Posterior vena cava (tissue), 2 donors: ENCODE measurements around the gene TIMP2. TPM values are rescaled to one million over a fixed set of nuclear protein-coding genes. Genes with fewer than 3 reads are reported as not detected.

ENCODE experiments used
- DNase-seq: peaks from one replicate; pipeline ENCODE4 v3.0.0-alpha.2; 2020; ENCODE audit warnings: low spot score
- intact Hi-C, 2 donors: fragments of 100-400 bp; cut with DNase I; formaldehyde crosslinking; loops; one replicate each; pipeline versions ENCODE4 v1.14.1 to v1.14.2; 2022 to 2023
- total RNA-seq, 2 donors: library from RNA; stranded (reverse); fragmentation: NEBNext Ultra II Directional; extraction: Animal tissue kit (Norgen Biotek cat#: 25700); gene quantifications; one replicate each; pipeline ENCODE4 v1.2.1, GENCODE V29; 2021
- donor health status: DM: yes; HTN: yes; CAD: no.
- donor health status: DM: yes; HTN: yes; CAD: no.

Gene TIMP2
- total RNA-seq, 2 donors from 2014 or later: 484 to 701 TPM

DNA sequence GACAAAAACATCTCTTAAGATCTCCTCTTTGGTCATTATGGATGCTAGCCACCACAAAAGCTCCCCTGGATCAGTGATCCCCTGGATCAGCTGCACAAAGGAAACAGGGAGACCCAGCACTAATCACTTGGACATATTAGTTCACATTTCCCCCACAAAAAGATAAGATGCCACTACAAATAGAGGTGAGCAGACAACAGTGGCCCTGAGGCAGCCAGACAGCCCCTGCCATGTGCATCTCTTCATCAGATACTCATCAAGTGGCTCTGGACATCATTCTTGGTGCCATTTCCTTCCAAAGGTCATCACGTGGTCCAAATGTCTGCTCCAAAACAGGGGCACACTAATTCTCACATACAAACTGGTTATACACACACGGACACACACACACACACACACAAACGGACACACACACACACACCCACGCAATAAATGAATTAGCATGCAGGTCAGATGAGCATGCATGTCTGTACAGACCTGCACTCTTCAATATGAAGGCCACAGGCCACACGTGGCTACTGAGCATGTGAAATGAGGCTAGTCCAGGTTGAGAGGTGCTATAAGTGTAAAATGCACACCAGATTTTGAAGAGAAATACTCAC is 88.7 kb downstream of the TIMP2 start:
- DNase-seq: no peak
- intact Hi-C loops: no loop called here

DNA sequence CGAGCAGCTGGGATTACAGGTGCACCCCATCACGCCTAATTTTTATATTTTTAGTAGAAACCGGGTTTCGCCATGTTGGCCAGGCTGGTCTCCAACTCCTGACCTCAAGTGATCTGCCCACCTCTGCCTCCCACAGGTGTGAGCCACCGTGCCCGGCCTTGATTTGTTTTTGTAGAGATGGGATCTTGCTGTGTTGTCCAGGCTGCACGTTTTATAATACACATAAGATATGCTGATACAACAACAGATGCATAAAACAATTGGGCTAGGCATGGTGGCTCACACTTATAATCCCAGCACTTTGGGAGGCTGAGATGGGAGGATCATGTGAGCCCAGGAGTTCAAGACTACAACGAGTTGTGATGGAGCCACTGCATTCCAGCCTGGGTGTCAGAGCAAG is 90.6 kb downstream of the TIMP2 start:
- intact Hi-C loops: no loop called here
- peak; percentile 30 for DNase-seq

DNA sequence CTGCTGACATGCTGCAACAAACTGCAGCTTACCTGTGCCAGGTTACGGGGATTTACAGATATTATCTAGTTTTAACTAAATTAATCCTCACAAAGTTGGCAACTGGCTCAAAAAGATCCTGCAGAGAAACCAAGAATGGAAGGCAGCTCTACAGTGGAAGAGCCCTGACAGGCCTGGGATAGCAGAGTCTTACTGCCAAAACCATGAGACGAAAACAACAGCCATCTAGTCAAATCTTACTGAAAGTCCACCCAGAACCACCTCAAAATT is 92.7 kb downstream of the TIMP2 start:
- no peak for DNase-seq
- intact Hi-C loops: no loop called here

DNA sequence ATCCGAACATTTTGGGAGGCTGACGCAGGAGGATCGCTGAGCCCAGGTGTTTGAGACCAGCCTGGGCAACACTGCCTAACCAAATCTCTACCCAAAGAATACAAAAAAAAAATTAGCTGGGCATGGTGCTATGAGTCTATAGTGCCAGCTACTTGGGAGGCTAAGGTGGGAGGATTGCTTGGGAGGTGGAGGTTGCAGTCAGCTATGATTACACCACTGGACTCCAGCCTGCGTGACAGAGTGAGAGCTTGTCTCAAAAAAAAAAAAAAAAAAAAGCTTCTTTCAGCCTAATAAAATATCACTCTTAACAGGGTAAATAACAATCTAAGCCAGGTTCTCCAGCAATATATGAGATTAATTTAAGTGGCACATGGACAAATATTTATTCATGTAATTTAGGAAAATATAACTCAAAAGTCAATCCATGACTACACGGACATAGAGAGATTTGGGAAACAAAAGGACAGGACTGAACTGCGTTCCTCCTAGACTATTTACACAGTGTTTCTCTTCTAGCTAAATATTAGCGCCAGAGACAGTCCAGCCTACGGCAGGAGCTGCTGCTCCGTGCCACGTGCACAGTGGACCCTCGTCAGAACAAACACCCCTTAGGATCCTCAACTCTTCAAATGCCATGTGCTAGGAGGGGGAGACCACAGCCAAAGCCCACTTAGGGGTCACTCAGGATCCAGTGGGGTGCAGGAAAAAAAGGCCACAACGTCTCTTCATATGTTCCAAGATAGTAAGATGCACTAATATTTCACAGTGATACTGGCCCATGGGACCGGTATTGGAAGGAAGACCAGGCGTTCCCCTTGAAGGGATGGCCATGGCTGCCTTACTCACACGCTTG is 93.3 kb downstream of the TIMP2 start:
- intact Hi-C loops: no loop called here
- DNase-seq: peak; percentile 42

DNA sequence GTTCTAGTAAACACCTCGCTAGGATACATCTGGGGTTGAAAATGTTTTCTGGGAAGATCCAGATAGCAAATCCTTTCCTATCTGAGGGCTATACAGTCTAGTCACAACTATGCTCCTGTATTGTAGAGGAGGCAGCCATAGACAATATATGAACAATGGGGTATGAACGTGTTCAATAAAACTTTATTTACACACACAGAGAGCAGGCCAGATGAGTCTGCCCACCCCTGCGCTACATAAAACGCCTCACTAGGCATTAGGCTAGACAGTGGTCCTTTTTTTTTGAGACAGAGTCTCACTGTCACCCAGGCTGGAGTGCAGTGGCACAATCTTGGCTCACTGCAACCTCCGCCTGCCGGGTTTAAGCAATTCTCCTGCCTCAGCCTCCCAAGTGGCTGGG is 95.7 kb downstream of the TIMP2 start:
- intact Hi-C loops: no loop called here
- no peak for DNase-seq

DNA sequence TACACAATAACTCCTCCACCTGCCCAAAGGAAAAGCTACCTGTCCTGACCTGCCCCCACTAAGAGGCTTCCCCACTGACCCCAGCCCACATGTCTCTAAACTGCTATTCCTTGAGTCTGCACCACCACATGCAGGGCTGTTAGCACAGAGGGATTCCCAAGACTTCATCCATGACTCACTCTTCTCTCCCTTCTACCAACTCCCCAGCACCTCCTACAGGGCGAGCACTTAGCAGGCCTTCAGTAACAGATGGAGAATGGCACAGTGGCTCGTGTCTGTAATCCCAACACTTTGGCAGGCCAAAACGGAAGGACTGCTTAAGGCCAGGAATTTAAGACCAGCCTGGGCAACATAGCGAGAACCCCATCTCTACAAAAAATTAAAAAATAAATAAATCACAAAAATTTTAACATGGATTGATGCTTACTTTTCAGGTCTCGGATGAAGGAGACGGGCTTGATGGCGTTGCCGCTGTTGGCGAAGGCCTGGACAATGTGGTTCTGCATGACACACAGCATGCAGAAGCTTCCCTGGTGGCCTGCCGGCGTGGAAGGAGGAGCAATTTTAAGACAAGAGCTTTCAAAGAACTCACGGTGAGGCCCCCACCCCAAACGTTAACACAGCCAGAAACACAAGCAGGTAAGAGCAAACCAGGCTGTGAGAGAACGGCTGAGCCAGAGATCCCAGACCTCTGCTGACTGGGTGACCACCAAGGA is 96.6 kb downstream of the TIMP2 start:
- intact Hi-C loops: no loop called here
- peak; percentile 46 for DNase-seq

DNA sequence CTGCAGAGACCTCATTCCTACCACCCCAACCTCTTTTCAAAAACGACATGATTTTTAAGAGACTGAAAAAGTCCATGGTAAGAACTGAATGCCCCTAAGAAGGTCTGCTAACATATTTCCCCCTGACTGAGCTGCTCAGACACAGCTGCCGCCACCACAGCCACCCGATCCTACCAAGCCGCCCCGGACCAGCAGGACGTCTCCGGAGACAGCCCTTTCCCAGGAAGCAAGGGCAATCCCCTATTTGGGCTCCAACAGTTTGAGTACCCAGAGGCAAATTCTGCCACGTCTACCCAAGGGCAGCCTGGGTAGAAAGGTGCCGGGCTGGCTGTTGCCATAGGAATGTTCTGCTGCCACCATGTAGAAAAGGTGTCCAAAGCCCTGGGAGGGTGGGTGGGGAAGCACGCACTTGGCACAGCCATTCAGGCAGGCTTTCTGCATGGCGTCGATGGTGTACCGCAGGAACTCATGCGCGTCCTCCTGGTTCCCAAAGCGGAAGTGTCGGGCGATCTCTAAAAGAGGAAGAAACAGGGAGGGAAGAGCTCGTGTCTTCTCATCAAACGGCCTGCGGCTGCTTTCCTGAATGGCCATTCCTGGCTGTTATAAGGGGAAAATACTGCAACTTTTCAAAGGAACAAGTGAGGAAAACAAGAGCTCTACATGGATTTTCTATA is 98.2 kb downstream of the TIMP2 start:
- intact Hi-C loops: no loop called here
- DNase-seq: peak; percentile 88

DNA sequence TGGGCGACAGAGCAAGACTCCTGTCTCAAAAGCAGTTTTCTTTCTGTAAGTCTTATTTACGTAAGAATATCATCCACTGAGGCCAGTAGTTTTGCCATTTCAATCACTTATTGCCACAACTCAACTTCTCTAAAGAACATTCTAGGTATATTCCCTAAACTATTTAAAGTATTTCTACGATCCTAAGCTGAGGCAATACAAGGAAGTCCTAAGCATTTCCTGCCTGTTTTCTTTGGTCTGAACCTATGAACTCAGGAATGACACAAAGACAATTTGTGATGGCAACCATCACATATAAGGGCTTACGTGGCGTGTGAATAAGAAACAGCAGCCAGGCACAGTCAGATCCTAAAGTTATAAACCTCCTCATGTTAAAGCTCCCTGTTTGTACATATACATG is 98.8 kb downstream of the TIMP2 start:
- DNase-seq: no peak
- intact Hi-C loops: no loop called here

DNA sequence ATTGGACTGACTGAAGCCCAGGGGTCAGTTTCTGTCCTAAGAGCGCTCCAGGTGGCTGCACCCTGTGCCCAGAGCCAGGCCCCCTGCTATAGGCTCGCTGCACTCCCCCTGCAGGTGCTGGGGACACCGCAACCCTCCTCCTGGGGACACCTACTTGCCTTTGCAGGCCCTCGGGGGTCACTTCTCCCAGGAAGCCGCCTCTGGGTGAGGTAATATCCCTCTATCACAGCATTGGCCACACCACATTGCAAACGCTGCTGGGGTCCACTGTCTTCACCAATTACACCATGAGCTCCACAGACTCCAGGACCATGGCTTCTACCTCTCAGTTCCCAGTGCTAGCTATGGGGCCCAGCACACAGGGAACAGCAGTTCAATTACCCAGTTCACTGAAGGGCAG is 99.5 kb downstream of the TIMP2 start:
- peak; percentile 41 for DNase-seq
- intact Hi-C loops: no loop called here

DNA sequence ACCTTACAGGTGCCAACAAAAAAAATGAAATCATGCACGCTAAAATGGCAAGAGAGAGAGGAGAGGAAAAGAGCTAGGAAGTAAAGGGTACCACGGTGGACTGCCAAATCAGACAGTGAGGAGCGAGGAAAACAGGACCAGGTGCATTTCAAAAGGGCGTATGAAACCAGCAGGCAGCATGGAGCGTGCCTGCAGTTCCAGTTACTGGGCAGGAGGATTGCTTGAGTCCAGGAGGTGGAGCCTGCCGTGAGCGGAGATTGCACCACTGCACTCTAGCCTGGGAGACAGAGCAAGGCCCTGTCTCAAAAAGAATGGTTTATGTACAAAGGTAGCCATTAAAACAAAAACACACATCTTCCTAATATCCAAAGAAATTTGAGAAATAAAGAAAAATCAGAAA is 100.9 kb downstream of the TIMP2 start:
- no peak for DNase-seq

DNA sequence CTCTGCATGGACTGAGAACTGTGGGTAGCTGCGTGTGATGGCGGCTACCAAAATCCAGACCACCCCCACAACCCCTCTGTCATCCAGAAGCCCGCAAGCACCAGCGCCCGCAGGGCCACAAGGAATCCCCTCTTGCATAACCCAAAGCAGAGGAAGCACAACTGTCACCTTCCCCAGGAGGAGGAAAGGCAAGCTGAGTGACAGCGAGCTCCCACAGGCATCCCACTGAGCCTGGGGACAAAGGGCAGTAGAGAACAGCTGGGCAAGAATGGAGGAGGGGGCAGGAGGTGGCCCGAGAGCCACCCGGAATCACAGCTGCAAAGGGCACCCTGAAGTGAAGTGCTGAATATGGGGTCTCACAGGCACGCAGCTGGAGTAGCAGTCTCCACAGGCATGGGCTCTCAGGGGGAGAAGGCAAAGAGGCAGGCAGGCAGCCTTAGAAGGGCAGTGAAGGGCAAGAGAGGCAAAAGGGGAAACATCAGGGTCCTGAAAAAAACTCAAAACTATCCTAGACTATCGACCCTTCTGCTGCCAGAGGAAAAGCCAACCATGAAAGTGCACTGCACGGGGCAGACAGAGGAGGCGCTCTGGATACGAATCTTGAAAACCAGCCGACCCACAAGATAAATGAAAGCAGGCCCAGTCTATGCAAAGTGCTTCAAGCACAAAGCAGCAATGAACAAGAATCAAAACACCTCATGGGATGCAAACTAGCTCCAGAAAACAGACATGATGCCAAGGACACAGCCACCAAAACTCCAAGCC is 101.7 kb downstream of the TIMP2 start:
- peak; percentile 71 for DNase-seq
- intact Hi-C loops: no loop called here

More for the DNA sequence above, 100.9 kb downstream of the TIMP2 start:
- intact Hi-C loops: no loop called here

DNA sequence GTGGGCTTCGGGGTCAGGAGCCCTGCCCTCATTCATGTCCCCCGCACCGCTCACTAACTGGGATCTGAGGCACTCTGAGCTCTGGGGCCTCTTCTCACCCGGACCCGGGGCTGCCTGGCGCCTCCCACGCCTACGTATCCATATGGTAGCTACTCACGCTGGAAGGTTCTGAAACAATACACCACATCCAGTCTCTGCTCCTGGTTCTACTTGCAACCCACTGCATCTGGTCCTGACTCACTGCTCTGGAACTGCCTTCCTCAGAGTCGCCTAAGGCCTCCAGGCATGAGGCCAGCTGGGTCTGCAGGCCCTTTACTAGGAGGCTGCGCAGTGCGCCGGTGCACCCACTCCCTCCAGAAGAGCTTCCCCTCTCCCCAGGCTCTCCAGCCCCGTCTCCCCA is 102.6 kb downstream of the TIMP2 start:
- peak; percentile 53 for DNase-seq
- intact Hi-C loops: no loop called here

DNA sequence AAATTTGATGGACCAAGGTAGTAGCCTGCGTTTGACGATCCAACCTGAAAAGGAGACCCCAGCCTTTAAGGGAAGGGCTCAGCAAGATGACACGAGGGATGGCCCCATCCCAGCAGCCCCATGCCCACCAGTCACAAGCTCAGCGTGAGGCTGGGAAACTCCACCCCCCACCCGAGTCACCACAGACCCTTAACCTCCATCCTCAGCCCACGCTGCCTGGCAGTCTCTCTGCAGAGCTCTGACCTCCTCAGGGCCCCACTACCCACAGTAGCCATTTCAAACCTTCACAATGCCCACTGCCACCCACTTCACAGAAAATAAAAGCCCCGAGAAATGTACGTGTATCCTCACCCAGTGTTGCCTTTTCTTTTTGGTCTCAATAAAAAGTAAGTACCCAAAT is 103.2 kb downstream of the TIMP2 start:
- peak; percentile 50 for DNase-seq
- intact Hi-C loops: no loop called here

DNA sequence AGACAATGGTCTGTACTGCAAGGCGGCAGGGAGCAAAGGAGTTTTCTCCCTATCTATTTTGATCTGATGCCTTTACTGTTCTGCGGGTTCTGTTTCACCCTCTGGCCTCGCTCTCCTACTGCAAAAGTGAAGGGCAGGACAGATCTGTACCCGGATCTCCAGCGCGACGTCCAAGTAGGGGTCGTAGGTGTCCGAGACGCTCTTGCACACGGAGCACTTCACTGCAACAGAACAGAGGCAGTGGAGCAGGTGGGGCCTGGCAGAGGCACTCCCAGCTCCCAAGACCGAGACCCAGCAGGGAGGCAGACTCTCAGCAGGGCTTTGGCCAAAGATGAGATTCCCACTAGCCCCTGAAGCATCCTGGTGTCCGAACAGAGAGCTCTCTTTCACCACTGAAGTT is 104.3 kb downstream of the TIMP2 start:
- DNase-seq: peak; percentile 66
- intact Hi-C loops: no loop called here

DNA sequence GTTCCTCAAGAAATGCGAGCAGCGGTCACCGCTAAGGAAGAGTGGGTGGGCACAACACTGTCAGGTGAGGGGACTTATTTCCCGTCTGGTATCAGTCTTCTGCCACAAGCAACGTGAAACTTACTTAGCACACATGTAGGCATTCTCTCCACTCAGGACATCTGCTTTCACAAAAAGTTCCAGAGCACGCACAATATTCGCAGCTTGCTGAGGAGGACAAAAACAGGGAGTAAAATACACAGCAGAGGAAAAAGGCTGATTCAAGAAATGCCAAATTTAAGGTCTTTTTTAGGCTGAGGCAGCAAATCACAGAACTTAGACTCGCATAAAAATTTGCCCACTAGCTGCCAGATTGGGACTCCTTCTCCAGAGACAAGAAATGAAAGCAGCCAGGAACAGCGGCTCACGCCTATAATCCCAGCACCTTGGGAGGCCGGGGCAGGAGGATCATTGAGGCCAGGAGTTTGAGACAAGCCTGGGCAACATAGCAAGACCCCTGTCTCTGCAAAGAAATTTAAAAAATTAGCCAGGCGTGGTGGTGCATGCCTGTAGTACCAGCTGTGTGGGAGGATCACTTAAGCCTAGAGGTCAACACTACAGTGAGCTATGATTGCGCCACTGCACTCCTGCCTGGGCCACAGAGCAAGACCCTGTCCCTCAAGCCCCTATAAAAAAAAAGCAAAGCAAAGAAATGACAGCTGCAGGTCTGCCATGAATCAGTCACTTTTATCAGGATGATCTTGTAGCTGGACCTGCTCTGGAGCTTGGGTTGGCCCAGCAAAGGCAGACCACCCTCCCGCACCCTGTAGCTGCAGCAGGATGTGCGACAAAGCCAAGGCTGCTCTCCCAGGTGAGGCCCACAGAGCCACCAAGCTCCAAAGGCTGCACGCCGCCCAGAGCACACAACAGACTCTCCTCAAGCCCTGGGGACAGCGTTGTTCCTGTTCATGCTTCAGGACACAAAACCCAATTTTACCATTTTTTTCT is 105.1 kb downstream of the TIMP2 start:
- intact Hi-C loops: no loop called here
- DNase-seq: peak; percentile 78

DNA sequence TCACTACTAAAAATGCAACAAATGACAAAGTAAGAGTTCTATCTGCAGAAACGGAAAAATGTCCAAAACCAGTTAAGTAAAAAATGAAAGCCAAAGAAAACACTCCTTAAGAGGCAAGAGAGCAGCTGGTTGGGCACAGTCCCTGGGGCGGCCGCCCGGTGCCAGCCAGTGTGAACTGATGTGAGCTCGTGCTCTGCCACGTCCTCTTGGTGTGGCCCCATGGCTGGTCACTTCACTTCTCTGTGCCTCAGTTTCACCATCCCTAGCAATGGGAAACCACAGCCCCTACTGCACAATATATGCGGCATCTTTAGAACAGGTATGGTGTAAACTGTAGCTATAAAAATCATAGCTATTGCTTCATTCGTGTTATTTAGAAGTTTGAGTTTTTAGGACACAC is 105.8 kb downstream of the TIMP2 start:
- intact Hi-C loops: no loop called here
- peak; percentile 74 for DNase-seq

DNA sequence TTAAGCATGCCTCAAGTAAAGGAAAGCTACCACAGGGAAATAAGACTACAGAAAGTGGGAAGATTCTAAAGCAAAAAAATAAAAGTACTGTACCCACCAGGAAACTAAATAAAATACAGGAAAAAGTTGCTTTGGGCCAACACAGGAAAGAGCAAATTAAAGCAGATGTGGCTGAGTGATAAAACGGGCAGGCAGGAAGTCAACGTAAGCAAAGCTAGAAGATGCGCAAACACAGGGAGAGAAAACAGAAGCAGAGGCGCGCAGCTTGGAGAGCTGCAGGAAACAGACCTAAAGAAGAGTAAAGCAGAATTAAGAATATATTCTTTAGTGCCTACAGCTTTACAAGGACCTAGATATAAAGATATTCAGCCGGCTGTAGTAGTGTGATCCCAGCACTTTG is 106.3 kb downstream of the TIMP2 start:
- intact Hi-C loops: no loop called here
- DNase-seq: peak; percentile 66

DNA sequence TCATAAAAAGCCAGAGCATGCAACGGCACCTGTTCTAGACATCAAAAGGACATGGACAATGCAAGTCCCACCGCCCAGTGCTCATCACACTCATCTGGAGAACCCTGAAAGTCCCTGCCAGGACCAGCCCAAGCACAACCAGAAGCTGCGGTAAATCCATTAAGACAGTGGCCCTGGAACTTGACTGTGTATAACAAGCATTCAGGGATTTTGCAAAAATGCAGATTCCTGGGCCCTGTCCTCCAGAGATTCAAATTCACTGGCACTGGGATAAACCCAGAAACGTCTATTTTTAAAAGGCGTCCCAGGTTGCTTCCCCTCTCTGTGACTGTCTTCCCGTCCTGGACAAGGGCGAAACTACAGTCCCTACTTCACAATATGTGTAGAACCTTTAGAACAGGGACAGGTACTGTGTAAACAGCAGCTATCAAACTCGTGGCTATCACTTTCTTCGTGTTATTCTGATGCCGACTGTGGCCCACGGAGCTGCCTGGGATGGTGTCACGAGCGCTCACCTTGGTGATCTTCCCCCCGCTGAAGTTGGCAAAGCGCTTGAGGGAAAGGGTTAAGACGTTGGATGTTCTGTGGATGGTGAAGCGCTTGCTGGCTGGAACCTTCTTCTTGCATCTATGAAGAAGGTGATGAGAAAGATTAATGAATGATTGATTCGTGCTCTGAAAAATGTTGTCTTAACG is 106.9 kb downstream of the TIMP2 start:
- peak; percentile 49 for DNase-seq
- intact Hi-C loops: no loop called here
